HepG2 (cell line): ENCODE measurements around the gene NVL. TPM values are rescaled to one million over a fixed set of nuclear protein-coding genes. Genes with fewer than 3 reads are reported as not detected.

Experiments
- ATF7 ChIP-seq, 2 experiments: fragments of 450-650 bp in 1 of 2; sonication (generic) in 1 of 2; formaldehyde crosslinking in 1 of 2; IDR thresholded peaks; 2 replicates each; pipeline versions ENCODE4 v1.4.0 to v1.6.1; 2016 to 2020; ENCODE audit warnings: antibody characterized with exemption in 1 of 2, mild to moderate bottlenecking in 1 of 2, missing genetic modification reagents in 1 of 2
- BRD4 ChIP-seq: sonication (generic); formaldehyde crosslinking; IDR thresholded peaks from 2 replicates; pipeline ENCODE4 v1.4.0; 2020; ENCODE audit warnings: missing genetic modification reagents
- HCFC1 ChIP-seq: fragments of 150-350 bp; IDR thresholded peaks from 2 replicates; pipeline ENCODE4 v1.6.1; 2014; ENCODE audit warnings: low read depth, low read length
- KDM3A ChIP-seq: IDR thresholded peaks from 2 replicates; pipeline ENCODE4 v1.6.1; 2018; ENCODE audit warnings: low read depth, missing compliant biosample characterization
- KDM5A ChIP-seq: fragments of 200-600 bp; sonication (generic); IDR thresholded peaks from 2 replicates; pipeline ENCODE4 v1.7.0; 2018; ENCODE audit warnings: antibody characterized with exemption, mild to moderate bottlenecking, low read length, borderline replicate concordance
- KLF15 ChIP-seq: sonication (generic); formaldehyde crosslinking; IDR thresholded peaks from 2 replicates; pipeline ENCODE4 v1.8.1; 2023; ENCODE audit warnings: borderline replicate concordance, mild to moderate bottlenecking, inconsistent platforms, missing genetic modification reagents, mixed read lengths
- MXD4 ChIP-seq: IDR thresholded peaks from 2 replicates; pipeline ENCODE4 v1.6.1; 2016; ENCODE audit warnings: mild to moderate bottlenecking, missing biosample characterization, missing genetic modification reagents
- NR1H2 ChIP-seq: sonication (generic); formaldehyde crosslinking; IDR thresholded peaks from 2 replicates; pipeline ENCODE4 v1.8.1; 2022; ENCODE audit warnings: low read depth, missing genetic modification reagents, borderline replicate concordance
- REXO4 ChIP-seq: sonication (generic); formaldehyde crosslinking; IDR thresholded peaks from 2 replicates; pipeline ENCODE4 v1.8.0; 2022; ENCODE audit warnings: missing genetic modification reagents, mild to moderate bottlenecking, borderline replicate concordance
- SATB2 ChIP-seq: sonication (generic); formaldehyde crosslinking; IDR thresholded peaks from 2 replicates; pipeline ENCODE4 v1.5.0; 2020; ENCODE audit warnings: missing genetic modification reagents
- ZBTB25 ChIP-seq: IDR thresholded peaks from 2 replicates; pipeline ENCODE4 v1.6.1; 2018; ENCODE audit warnings: missing genetic modification reagents
- ZBTB39 ChIP-seq: sonication (generic); formaldehyde crosslinking; IDR thresholded peaks from 2 replicates; pipeline ENCODE4 v1.5.0; 2020; ENCODE audit warnings: missing genetic modification reagents
- ZFP36 ChIP-seq: fragments of 150-350 bp; IDR thresholded peaks from 2 replicates; pipeline ENCODE4 v1.6.1; 2018; ENCODE audit warnings: borderline replicate concordance, low read length, low read depth; ENCODE audit not compliant: partially characterized antibody
- ZFP82 ChIP-seq: sonication (generic); formaldehyde crosslinking; IDR thresholded peaks from 2 replicates; pipeline ENCODE4 v1.5.1; 2020; ENCODE audit warnings: mild to moderate bottlenecking, missing genetic modification reagents, borderline replicate concordance
- ZNF275 ChIP-seq: sonication (generic); formaldehyde crosslinking; IDR thresholded peaks from 2 replicates; pipeline ENCODE4 v1.8.0; 2022; ENCODE audit warnings: missing genetic modification reagents, mild to moderate bottlenecking, inconsistent platforms, borderline replicate concordance
- ZNF460 ChIP-seq: sonication (generic); formaldehyde crosslinking; IDR thresholded peaks from 2 replicates; pipeline ENCODE4 v1.5.1; 2020; ENCODE audit warnings: missing genetic modification reagents, mild to moderate bottlenecking, borderline replicate concordance
- ZNF570 ChIP-seq: sonication (generic); formaldehyde crosslinking; IDR thresholded peaks from 2 replicates; pipeline ENCODE4 v1.4.0; 2020; ENCODE audit warnings: mild to moderate bottlenecking, missing genetic modification reagents, borderline replicate concordance
- ZNF614 ChIP-seq: IDR thresholded peaks from 2 replicates; pipeline ENCODE4 v1.6.1; 2018; ENCODE audit warnings: missing biosample characterization, missing genetic modification reagents, inconsistent platforms, borderline replicate concordance
- ZNF639 ChIP-seq: conservative IDR thresholded peaks from 2 replicates; pipeline ENCODE4 v1.6.1; 2018; ENCODE audit warnings: missing genetic modification reagents
- ZNF724P ChIP-seq: sonication (generic); formaldehyde crosslinking; IDR thresholded peaks from 2 replicates; pipeline ENCODE4 v1.8.0; 2022; ENCODE audit warnings: missing genetic modification reagents, borderline replicate concordance
- ZNF737 ChIP-seq: sonication (generic); formaldehyde crosslinking; IDR thresholded peaks from 2 replicates; pipeline ENCODE4 v1.5.0; 2020; ENCODE audit warnings: missing genetic modification reagents, mild to moderate bottlenecking, borderline replicate concordance
- ZNF878 ChIP-seq: sonication (generic); formaldehyde crosslinking; IDR thresholded peaks from 2 replicates; pipeline ENCODE4 v1.8.1; 2023; ENCODE audit warnings: mild to moderate bottlenecking, missing genetic modification reagents, moderate library complexity
- ZSCAN22 ChIP-seq: sonication (generic); formaldehyde crosslinking; IDR thresholded peaks from 2 replicates; pipeline ENCODE4 v1.4.0; 2020; ENCODE audit warnings: mild to moderate bottlenecking, missing genetic modification reagents
- polyA plus RNA-seq, 8 experiments: library from polyadenylated mRNA; depleted of rRNA in 3 of 8; stranded (reverse) in 7 of 8; unstranded in 1 of 8; fragments of >200 nt; fragmentation: Illumina TruSeq in 4 of 8; extraction: Trizol in 4 of 8; gene quantifications; 2 replicates each; pipeline versions ENCODE4 v1.2.1 to v1.2.3, GENCODE V29; 2011 to 2016; ENCODE audit warnings: low read depth in 4 of 8, missing spikeins in 1 of 8, mixed read lengths in 1 of 8; ENCODE audit not compliant: insufficient read depth in 1 of 8
- total RNA-seq, 5 experiments: library from RNA; depleted of rRNA; stranded (reverse); fragments of >200 nt; fragmentation: Illumina TruSeq; extraction: Trizol; gene quantifications; 2 replicates each; pipeline ENCODE4 v1.2.3, GENCODE V29; 2016; ENCODE audit warnings: low read depth in 1 of 5

Gene NVL
- total and polyA plus RNA-seq, 2 of the 13 experiments (the other 11 are each of a cell fraction or from before 2014, with no cell fraction given): 8.3 to 21.0 TPM

- TF ChIP-seq ZBTB39: 0 out of 2 replicates have a peak, but pooled peaks have one; percentile 59
- TF ChIP-seq ZNF570 (CRISPR knock-in tag): no peak
- no peak; the same call in 1 of the 2 replicates for TF ChIP-seq ZNF724P (CRISPR knock-in tag)
- no peak for TF ChIP-seq ZSCAN22 (CRISPR knock-in tag)
- no peak for TF ChIP-seq ZNF614
- no peak for TF ChIP-seq ZFP36
- TF ChIP-seq BRD4 (CRISPR knock-in tag): peak; percentile 11; the same call in 1 of the 2 replicates
- peak; percentile 92 for TF ChIP-seq HCFC1
- TF ChIP-seq ZNF639: no peak
- no peak for TF ChIP-seq NR1H2
- TF ChIP-seq ZNF460 (CRISPR knock-in tag): no peak
- TF ChIP-seq KLF15 (CRISPR knock-in tag): 0 out of 2 replicates have a peak, but pooled peaks have one; percentile 25
- TF ChIP-seq ZNF275 (CRISPR knock-in tag): peak; percentile 54; the same call in 1 of the 2 replicates
- TF ChIP-seq KDM3A (CRISPR knock-in tag): no peak
- TF ChIP-seq ZFP82 (CRISPR knock-in tag): no peak
- no peak for TF ChIP-seq ZNF878 (CRISPR knock-in tag)
- TF ChIP-seq ATF7 (IDR thresholded peaks at IDR 0.05): no peak
- no peak for TF ChIP-seq ATF7 (CRISPR knock-in tag; IDR thresholded peaks at IDR 0.05)
- peak; percentile 58; the same call in 1 of the 2 replicates for TF ChIP-seq KDM5A
- TF ChIP-seq ZBTB25 (CRISPR knock-in tag): no peak; the same call in 1 of the 2 replicates
- no peak for TF ChIP-seq SATB2 (CRISPR knock-in tag)
- peak; percentile 46; the same call in 1 of the 2 replicates for TF ChIP-seq MXD4 (CRISPR knock-in tag)
- no peak for TF ChIP-seq REXO4 (CRISPR knock-in tag)
- TF ChIP-seq ZNF737 (CRISPR knock-in tag): no peak
These were observed 27.0 kb upstream of the NVL start, which contains the start of gene CNIH4 (continued) for GRCh38 chr1:224356685-224357625.
